Measurements from ENCODE around the gene SPTSSB.

SPTSSB gene

GRCh38 chr3:161390200-161390599 lies 18.9 kb upstream of the SPTSSB start:
- DNase-seq: no peak

- DNase-seq: no peak
Observed at GRCh38 chr3:161389445-161390035, 18.2 kb upstream of the SPTSSB start.

- DNase-seq: no peak
Observed at GRCh38 chr3:161388855-161389254, 17.5 kb upstream of the SPTSSB start.

- no peak for DNase-seq
Observed at GRCh38 chr3:161386991-161387770, 15.9 kb upstream of the SPTSSB start.

GRCh38 chr3:161372321-161373260 lies 1.3 kb upstream of the SPTSSB start:
- no peak for DNase-seq

GRCh38 chr3:161369531-161369930 lies 1.8 kb downstream of the SPTSSB start:
- DNase-seq: no peak

- DNase-seq: no peak
Observed at GRCh38 chr3:161366094-161366493, 5.2 kb downstream of the SPTSSB start.

- DNase-seq: no peak
Observed at GRCh38 chr3:161358488-161358887, 12.8 kb downstream of the SPTSSB start.

GRCh38 chr3:161356287-161356686 lies 15.0 kb downstream of the SPTSSB start:
- DNase-seq: no peak

GRCh38 chr3:161355508-161355907 lies 15.8 kb downstream of the SPTSSB start:
- DNase-seq: no peak

- no peak for DNase-seq
Observed at GRCh38 chr3:161354554-161354953, 16.8 kb downstream of the SPTSSB start.

- DNase-seq: no peak
Observed at GRCh38 chr3:161351330-161351729, 20.0 kb downstream of the SPTSSB start.

- no peak for DNase-seq
Observed at GRCh38 chr3:161350916-161351315, 20.4 kb downstream of the SPTSSB start.

- DNase-seq: no peak
Observed at GRCh38 chr3:161349529-161350312, 21.6 kb downstream of the SPTSSB start.

- no peak for DNase-seq
Observed at GRCh38 chr3:161348796-161349400, 22.4 kb downstream of the SPTSSB start.

- DNase-seq: no peak
Observed at GRCh38 chr3:161347726-161348125, 23.6 kb downstream of the SPTSSB start.

- no peak for DNase-seq
Observed at GRCh38 chr3:161345023-161345422, 26.3 kb downstream of the SPTSSB start.

GRCh38 chr3:161343986-161344385 lies 27.3 kb downstream of the SPTSSB start:
- DNase-seq: no peak

GRCh38 chr3:161343540-161343939 lies 27.8 kb downstream of the SPTSSB start:
- no peak for DNase-seq

- no peak for DNase-seq
Observed at GRCh38 chr3:161342629-161343028, 28.7 kb downstream of the SPTSSB start.

- DNase-seq: no peak
Observed at GRCh38 chr3:161339517-161340500, 31.5 kb downstream of the SPTSSB start.

All from effector CD8-positive, alpha-beta T cell (primary cell).